Stimulated activated CD8-positive, alpha-beta memory T cell treated with anti-CD3 and anti-CD28 coated beads, Interleukin-2, amount 100 ng/mL, for 1 hour (primary cell): Measurements from ENCODE around the gene RCC2.
"Not testable (repeated sequence)": the region's sequence is repeated elsewhere in the genome, so short reads cannot be mapped to it uniquely, and the experiment has no call there.

ENCODE experiments used
- DNase-seq, 2 donors: peaks; one replicate each; pipeline ENCODE4 v3.0.0-alpha.2; 2020; ENCODE audit warnings: low read depth in 2 of 2

RCC2 gene

DNA sequence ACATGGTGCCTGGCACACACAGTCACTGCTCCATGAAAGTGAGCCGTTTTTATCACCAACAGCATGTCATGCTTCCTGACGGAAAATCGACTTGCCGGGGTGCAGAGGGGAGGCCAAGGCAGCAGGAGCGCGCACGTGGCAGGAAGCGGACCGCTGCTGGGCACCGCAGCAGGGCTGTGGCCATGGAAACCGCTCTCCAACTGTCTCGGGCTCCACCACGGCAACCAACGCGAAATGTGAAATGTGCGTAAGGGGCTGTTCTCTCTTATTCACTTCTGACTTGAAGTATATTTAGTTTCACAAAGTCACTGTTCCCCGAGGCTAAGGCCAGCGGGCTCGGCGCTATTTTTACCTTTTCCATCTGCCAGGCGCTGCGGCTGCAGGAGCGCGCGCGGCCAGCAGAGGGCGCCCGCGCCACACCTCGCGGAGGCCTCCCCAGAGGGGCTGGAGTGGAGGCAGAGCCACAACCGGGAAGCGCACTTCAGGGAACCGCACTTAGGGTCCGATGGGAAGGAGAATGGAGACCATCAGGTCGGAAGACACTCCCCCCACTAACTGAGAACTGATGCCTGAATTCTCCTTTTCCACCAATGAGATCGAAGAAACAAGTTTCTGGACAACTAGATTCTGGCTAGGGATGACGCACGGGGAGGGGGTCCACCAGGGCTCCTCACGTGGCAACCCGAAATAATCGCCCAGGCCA is 19.7 kb downstream of the RCC2 start:
- DNase-seq: peak in 1 of 2 donors; percentile 45

DNA sequence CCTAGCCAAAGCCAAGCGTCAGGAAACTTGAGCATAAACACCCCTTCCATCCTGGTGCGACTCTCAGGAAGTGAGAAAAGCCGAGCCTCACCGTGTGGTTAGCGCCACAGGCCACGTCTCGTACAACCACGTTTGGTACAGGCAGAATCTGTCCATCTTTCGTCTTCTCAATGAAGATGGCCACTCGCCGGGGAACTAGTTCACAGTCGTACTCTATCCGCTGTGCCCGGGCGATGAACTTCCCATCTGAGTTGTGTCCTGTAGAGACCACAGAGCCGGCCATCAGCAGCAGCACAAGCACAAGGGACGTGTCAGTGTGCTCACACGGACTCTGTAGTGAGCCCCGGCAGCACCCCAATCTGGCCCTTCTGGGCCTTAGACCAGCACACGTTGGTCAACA is 23.1 kb downstream of the RCC2 start:
- DNase-seq: no peak

DNA sequence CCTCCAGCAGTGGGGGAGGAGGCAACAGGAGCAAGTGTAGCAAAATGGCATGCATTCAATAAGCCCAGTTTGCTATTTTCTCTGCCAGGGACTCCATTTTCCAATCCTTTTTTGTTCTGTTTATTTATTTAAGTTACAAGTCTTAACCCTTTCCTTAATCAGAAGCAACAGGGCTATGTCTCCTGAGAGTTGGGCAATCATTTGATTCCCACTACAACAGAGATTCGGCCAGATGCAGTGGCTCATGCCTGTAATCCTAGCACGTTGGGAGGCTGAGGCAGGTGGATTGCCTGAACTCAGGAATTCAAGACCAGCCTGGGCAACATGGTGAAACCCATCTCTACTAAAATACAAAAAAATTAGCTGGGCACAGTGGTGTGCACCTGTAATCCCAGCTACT is 25.5 kb downstream of the RCC2 start:
- no peak for DNase-seq

DNA sequence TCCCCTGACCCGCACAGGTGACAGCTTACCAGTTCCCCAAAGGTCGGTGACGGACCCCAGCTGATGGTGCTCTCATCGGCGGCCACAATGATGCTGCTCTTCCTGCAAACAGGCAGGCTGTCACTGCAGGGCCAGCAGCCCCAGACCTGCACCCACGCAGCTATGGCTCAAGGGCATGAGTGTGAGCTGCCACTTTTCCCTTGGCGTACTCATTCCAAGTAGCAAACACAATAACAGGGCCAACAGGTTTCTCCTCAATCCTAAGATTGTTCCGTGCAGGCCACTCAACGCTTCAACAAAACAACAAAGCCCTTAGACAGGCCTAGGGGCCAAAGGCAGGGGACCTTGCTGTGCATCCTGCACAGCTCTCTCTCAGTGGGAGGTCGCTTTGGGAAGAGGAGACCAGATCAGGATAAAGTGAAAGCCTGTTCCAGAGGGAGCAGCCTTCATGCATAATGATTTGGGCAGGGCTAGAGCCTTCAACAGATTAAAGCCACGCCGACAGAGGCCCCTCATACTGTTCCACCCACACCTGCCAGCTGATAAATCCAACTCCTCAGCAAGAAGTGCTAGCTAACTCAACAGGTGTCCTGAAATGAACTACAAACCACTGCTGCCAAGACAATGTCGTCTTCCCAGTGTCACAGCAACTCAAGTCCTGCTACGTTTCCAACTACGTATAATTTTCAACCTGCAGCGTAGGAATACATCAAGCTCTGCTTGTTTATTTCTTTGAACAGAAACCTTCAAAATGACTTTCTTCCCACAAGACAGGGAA is 27.2 kb downstream of the RCC2 start:
- DNase-seq: no peak

DNA sequence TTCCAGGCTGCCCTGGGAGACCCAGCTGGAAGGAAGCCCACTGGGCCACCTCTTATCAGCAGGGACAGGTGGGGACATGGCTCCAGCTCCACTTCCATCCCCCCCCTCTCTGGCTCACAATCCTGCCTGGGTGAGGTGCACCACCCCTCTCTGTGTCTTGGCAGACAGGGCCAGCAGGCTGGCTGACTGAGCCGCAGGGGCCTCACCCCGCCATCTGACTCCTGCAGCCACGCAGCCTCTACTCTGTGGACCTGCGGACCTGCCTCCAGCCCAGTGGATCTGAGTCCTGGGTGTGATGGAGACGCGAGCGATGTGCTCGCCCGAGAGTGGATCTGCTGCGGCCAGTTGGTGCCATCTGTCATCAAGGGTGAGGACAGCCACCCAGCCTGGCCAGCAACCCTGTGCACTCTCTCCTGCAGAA is 30.1 kb downstream of the RCC2 start:
- no peak for DNase-seq

DNA sequence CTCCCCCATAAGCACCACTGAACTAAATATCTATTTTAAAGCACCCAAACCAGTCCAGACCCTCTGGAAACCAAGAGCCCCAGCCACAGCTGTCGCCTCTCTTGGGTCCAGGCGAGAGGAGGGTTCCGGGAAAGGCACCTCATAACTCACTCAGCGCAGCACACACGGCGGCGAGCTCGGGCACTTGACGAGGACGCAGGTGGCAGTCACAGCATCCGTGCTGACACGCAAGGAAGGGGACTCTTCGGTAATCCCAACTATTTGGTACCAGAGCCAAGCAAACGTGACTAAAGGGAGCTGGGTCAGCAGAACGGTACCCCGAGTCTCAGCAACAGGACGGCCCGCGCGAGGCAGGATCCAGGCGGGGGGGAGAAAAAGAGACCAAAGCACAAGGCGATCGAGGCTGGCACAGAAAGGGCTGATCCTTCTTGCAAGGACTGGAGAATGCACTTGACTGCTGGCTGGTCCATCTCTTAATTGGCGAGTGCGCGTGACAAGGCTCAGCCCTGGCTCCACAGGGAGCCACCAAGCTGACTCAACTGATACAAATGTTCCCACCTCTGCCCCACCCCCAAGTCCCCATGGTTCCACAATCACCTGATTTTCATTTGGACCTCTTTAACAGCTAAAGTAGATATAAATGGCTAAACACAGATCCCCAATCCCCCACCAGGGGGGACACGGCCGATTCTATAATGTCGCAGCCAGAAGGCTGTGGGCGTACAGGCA is 31.5 kb downstream of the RCC2 start:
- DNase-seq: not testable (repeated sequence)

DNA sequence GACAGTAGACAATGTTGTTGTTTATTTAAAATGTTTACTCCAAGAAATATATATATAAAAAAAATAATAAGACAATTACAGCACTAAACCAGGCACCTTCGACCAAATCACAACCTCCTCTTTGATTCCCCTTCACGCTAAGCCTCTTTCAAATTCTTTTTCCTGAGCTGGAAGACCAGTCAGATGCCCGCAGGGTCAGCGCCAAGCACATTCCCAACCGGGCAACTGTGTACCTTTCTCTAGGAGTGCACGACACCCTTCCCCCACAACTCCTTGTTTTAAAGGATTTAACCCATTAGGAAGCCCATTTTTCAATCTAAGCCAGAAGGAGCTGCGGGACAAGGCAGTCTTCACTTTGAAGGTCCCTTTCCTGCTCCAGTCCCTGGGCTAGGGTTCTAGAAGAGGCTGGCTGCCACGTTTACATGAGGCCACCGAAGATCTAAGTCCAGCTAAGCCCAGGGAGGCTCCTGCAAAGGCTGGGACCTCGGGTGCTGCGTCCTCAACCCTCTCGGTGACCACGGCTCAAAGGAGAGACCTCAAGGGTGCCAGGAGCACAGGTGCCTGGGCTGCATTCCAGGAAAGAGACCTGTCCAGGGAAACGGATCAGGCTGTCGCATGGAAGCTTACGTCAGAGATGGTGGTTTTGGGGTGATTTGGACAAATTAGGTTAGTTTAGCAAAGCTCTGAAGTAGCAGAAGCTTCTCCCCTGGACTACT is 32.6 kb downstream of the RCC2 start:
- not testable (repeated sequence) for DNase-seq

DNA sequence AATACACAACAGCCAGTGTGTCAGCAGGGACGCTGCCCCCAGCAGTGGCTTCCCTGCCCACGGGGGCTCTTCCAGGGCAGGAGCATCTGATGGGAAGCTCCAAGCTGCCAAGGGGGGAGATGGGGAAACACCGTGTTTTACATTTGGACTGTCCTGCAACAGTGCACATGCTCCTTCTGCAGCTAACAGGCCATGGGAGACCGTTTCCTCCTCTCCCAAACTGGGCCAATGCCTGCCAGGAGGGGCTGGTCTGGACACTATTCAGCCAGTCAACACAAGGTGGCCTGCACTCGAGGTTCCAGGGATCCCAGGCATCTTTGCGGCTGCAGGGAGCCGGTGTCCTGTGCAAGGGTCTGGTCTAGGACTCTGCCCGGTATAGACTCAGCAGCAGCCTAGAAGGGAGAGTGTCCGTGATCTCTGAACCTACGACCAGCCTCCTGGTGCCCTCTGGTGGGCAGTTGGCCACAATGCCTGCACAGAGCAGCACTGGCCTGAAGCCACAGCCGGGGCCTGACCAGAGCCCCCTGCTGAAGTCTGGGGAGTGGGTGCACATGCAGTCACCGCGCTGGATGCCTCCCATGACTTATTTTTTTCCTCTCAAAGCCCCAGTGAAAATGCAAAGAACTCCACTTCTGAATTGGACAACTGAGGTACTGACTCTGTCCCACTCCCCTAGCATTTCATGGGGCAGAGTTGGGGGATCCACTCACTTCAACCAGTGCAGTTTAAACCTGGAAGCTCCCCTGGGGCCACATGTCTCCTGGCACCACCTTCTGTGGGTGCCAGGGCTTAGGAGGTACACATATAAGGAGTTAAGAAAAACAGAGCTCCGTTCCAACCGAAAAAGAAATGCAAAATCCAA is 33.3 kb downstream of the RCC2 start:
- DNase-seq: no peak

DNA sequence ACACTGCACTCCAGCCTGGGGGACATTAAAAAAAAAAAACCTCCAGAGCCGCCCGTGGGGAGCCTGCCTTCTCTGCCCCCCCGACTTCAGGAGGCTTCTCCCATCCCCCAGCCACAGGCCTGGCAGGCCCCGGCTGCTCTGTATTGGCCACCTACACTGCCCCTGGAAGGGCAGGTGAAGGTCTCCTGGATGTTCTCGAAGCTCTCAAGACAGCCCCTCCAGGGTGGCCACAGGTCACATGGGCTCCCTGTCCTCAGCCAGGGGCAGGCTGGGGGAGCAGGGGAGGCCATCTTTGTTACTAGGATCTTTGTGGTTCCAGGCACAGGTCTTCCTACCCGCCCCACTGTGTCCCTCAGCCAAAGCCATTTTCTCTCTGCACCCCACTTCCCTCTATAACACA is 34.7 kb downstream of the RCC2 start:
- no peak for DNase-seq

DNA sequence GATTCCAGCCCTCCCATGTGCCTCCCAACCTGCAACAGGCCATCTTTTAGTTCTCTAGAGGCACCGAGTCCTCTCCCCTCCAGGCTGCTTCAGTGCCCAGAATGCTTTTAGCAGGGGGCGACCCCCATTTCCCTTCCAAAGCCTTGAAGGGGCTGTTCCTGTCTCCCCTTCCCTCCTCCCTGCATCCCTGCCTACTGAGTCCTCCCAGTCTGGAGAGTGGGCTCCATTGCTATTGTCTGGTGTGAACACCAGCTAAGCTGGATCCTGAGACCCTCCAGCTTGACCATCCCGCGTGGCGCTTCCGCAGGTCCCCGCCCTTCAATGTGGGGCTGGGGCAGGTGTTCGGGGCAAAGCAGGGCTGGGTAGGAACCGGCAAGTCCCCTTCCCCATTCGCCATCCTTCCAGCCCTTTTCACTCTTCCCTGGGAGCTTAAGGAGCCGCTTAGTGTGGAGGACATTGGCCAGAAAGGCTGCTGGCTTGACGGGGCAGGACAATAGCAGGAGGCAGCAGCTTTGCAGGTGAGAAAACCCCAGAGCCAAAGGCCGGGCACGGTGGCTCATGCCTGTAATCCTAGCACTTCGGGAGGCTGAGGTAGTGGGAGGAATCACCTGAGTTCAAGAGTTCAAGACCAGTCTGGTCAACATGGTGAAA is 35.3 kb downstream of the RCC2 start:
- no peak for DNase-seq

DNA sequence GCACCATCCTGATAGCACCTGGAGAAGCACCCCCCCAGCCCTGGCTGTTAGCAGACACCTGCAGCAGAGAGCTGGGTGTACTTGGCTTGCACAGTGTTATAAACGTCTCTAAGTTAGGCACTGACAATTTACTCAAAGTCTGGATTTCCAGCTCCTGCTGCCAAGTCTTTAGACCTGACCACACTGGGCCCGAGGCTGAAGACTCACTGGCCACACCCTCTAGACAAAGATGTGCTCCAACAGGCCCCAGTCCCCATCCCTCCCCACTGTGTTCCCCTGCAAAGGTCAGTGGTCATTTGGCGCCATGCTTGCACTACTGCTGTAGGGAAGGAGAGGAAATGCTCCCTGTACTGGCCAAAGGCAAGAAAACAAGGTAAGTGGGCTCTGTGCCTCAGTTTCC is 36.4 kb downstream of the RCC2 start:
- no peak for DNase-seq

DNA sequence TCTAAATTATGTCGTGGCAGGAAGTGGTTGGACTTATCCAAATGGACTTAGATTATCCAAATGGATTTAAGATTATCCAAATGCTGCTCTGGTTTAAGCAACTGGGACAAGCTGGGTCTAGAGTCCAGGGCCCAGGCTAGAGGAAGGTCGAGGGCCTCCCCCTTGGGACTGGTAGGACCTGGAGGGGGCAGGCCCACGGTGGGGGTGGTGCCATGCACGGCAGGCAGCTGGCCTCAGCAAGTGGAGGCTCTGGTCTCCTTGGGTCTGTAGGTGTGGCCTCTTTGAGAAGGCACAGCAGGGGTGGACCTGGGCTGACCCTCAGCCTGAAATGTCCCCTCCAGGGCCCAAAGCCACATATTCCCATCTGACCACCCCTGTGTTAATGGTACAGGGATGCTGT is 37.6 kb downstream of the RCC2 start:
- DNase-seq: no peak

DNA sequence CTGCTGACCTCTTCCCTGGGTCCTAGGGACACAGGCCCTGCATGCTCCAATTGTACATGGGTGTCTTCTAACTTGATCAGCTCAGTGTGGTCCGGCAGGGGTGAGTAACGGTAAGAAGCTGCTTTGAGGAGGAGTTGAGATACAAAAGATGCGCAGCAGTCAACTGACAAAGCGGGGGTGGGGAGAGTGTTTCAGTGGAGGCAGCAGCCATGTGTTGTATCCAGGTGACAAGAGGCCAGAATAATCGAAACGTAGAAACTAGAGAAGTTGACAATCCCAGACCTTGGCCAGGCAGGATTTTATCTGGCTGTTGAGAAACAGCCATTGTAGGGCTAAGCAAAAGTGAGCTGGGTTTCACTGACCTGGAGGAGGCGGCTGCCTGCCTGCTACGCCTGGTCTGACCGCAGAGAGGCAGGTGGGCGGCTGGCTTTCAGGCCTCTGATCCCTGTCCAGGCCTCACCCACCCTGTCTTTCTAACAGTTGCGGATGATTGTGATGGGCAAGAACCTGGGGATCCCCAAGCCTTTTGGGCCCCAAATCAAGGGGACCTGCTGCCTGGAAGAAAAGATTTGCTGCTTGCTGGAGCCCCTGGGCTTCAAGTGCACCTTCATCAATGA is 38.6 kb downstream of the RCC2 start:
- DNase-seq: no peak

DNA sequence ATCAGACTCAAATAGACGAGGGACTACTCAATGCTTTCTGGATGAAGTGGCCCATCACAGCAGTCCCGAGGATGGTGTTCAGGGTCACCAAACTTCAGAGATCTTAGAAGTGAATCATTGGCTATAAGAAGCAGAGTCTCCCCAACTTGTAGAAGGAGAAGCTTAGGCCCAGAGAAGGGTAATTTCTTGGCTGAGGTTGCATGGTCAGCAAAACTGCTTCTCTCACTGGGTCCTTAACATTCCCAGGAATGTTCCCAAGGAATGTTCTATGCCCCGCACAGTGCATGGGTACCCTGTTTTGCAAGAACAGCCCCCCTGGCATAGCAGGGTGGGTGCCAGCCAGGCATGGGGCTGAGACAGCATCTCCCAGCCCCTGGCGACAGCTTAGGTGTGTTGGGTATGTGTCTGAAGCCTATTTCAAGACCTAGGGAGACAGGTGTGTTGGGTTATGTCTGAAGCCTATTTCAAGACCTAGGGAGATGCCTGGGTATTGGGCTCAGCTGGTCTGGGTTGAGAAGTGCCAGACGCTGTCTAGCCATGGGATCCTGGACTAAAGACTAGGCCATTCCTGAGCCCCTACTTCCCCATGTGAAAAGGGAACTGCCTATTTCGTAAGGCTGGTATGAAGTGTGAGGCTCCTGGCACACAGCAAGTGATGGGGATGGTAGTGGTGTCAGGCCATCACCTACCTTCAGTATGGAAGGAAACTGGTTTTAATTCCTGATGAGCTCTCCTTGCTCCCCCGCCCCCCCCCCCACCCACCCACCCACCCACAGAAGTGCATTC is 41.4 kb downstream of the RCC2 start:
- DNase-seq: no peak

DNA sequence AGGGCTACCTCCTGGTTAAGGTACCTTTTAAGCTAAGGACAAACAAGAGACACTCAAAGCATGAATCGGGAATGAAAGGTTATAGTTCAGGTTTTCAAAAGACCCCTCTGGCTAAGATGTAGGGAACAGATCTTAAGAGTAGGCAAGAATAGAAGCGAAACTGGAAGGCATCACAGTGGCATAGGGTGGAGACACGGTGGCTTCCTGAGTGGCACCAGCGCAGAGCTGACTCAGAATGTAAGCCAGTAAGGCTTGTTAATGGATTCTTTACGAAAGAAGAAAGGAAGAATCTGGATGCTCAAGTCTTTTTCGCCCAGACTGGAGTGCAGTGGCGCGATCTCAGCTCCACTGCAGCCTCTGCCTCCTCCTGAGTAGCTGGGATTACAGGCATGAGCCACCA is 46.2 kb downstream of the RCC2 start:
- DNase-seq: no peak

DNA sequence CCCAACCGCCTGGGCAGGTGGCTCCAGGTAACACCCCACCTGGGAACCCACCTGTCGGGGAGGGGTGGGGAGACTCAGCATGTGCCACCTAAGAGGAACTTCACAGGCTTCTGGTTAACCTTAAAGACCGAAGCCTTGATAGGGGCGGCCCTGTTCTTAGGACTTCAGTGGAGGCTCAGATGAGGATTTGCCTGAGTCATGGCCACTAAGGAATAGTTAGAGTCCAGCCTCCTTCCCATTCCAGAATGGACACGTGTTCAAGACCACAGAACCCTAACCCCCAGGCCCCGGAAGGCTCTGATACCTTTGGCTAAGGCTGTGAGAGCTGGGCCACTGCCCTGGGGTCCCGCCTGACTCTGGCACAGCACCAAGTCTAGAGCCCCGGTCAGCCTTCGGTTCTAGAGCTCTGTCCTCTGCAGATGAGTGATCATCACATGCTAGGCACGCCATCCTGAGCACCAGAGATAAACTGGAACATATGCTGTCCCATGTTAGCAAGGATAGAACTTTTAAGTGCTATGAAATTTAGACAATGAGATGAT is 47.2 kb downstream of the RCC2 start:
- DNase-seq: no peak

DNA sequence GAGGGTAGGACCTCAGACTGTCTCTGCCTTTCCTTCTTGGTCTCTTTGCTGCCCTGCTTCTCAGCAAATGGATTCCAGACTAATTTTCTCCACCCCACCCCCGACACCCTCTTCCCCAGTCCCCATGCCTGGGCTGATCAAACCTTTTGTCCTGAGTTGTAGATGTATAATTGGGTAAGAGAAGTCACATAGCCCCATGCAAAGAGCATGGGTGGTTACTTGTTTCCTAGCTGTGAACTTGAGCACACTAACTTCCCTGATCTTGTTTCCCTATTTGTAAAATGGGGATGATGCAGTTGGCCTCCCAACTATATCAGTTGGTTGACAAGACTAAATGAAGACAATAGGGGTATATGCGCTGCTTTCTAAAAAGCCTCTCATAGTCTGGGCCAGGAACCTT is 58.3 kb downstream of the RCC2 start:
- DNase-seq: no peak

DNA sequence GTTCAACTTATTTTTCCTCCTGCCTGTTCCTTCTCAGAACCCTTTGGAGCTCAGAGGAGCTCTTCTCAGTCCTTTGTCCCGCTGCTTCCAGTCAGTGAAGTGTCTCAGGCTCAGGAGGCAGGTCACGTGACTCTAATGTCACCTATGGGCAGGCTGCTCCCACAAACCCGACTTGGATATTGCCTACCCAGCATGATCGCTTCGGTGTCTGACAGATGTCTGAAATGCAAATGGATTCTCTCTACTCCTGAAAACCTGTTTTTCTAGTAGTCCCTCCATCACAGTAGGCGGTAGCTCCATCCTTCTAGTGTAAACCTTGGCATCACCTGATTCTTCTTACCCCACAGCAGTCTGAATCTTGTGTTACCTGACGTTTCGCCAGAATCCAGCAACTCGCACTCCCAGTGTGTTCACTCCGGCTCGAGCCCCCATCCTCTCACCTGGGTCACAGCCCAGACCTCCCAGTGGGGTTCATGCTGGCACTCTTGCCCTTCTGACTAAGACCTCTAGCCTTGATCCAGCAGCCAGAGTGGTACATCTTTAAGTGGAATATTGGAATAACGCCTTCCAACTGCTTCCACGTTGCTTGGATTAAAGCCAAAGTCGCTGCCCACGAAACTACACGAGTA is 62.0 kb downstream of the RCC2 start:
- DNase-seq: no peak

DNA sequence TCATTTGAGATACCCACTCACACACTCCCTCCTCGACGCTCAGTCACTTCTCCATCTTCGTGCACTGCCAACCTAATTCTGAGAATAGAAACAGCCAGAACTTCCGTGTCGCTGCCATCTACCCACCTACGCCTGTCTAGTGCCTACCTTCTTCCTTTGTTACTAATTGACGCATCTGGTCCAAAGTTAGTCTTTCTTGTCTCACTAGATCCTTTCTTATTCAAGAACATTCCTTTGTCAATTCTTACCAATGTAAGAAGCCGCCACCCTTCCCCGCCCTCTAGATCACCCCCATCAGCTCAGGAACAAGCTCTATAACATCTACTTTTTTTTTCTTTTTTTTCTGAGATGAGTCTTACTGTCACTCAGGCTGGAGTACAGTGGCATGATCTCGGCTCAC is 63.8 kb downstream of the RCC2 start:
- no peak for DNase-seq
